Measurements from ENCODE around the gene RNF224.

DNA sequence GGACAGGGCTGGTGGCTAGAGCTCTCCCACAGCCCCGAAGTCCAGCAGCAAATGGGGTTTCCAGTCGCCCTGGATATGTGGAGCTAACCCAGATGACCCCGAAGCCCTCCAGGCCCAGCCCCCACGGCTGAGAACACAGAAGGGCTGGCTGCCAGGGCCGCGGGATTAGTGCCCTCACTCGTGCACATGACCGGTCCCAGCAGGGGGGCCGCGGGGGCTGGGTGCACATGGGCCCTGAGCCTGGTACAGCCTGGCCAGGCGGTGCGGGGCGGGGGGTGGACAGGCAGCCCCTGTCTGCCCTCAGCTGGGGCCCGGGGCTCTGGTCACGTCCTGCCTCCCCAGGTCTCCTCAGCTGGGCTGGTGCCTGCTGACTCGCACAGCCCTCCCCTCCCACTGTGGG lies 32.9 kb upstream of the RNF224 start:
- TF ChIP-seq POLR2AphosphoS5 (IDR thresholded peaks at IDR 0.05; ENCODE audit: borderline replicate concordance, low read depth, low read length) (no peak), EZH2 (IDR thresholded peaks at IDR 0.05) (no peak)

Measured in SK-N-MC (cell line).